GM12878 (cell line): ENCODE measurements around the gene IL27RA. TPM values are rescaled to one million over a fixed set of nuclear protein-coding genes. Genes with fewer than 3 reads are reported as not detected.

Source experiments
- CEBPB ChIP-seq, 2 experiments: fragments of 150-350 bp in 1 of 2; IDR thresholded peaks; 2 replicates each; pipeline ENCODE4 v1.6.1; 2012 to 2014; ENCODE audit warnings: low read depth in 2 of 2, low read length in 2 of 2, borderline replicate concordance in 1 of 2, inconsistent platforms in 1 of 2
- KDM1A ChIP-seq: fragments of 200-600 bp; sonication (generic); IDR thresholded peaks from 2 replicates; pipeline ENCODE4 v1.6.1; 2016; ENCODE audit warnings: borderline replicate concordance
- MEF2A ChIP-seq: IDR thresholded peaks from 2 replicates; pipeline ENCODE4 v1.6.1; 2011; ENCODE audit warnings: low read depth, mild to moderate bottlenecking, low read length, moderate library complexity; ENCODE audit not compliant: insufficient read depth
- NR2F1 ChIP-seq: fragments of 450-650 bp; conservative IDR thresholded peaks from 2 replicates; pipeline ENCODE4 v1.6.1; 2017; ENCODE audit warnings: mild to moderate bottlenecking
- PML ChIP-seq: IDR thresholded peaks from 2 replicates; pipeline ENCODE4 v1.6.1; 2012; ENCODE audit warnings: low read length, inconsistent platforms
- RBBP5 ChIP-seq: fragments of 200-600 bp; sonication (generic); conservative IDR thresholded peaks from 2 replicates; pipeline ENCODE4 v1.6.1; 2016
- RCOR1 ChIP-seq: conservative IDR thresholded peaks from 2 replicates; pipeline ENCODE4 v1.6.1; 2012; ENCODE audit warnings: low read depth, low read length, improper control_type of control experiment
- SP1 ChIP-seq: IDR thresholded peaks from one replicate; pipeline ENCODE4 v1.6.1; 2011; ENCODE audit warnings: low read depth, low read length
- TAF1 ChIP-seq: IDR thresholded peaks from 2 replicates; pipeline ENCODE4 v1.6.1; 2011; ENCODE audit warnings: mild to moderate bottlenecking, low read depth, low read length, borderline replicate concordance
- TCF7 ChIP-seq: IDR thresholded peaks from 2 replicates; pipeline ENCODE4 v1.6.1; 2014; ENCODE audit warnings: antibody characterized with exemption, borderline replicate concordance
- ZBTB4 ChIP-seq: fragments of 450-650 bp; formaldehyde crosslinking; IDR thresholded peaks from 2 replicates; pipeline ENCODE4 v1.4.0; 2022; ENCODE audit warnings: mild to moderate bottlenecking, moderate library complexity
- ZBTB40 ChIP-seq: fragments of 450-650 bp; IDR thresholded peaks from 2 replicates; pipeline ENCODE4 v1.6.1; 2016; ENCODE audit warnings: mild to moderate bottlenecking, moderate library complexity, borderline replicate concordance
- ZNF622 ChIP-seq: fragments of 450-650 bp; IDR thresholded peaks from 2 replicates; pipeline ENCODE4 v1.6.1; 2017; ENCODE audit warnings: mild to moderate bottlenecking, inconsistent platforms
- polyA plus RNA-seq, 11 experiments: library from polyadenylated mRNA; depleted of rRNA in 4 of 11; unstranded in 6 of 11; stranded (reverse) in 5 of 11; fragments of >200 nt; fragmentation: Nextera tagmentation in 4 of 11; fragmentation: Illumina TruSeq in 1 of 11; extraction: Ambion mirVana in 4 of 11; extraction: Trizol in 1 of 11; gene quantifications; 1 replicate in 1 of 11; 2 replicates in 10 of 11; pipeline versions ENCODE4 v1.2.1 to v1.2.3, GENCODE V29; 2011 to 2016; ENCODE audit warnings: inconsistent platforms in 2 of 11, missing spikeins in 2 of 11, low read depth in 1 of 11
- total RNA-seq, 4 experiments: library from RNA; depleted of rRNA in 3 of 4; stranded (reverse); fragments of >200 nt in 3 of 4; fragmentation: Illumina TruSeq in 1 of 4; extraction: Trizol in 1 of 4; gene quantifications; 2 replicates each; pipeline versions ENCODE4 v1.2.1 to v1.2.3, GENCODE V29; 2013 to 2021
- TF ChIP-seq, protein P1 (sequence below): IDR thresholded peaks from 2 replicates; pipeline ENCODE4 v1.6.1; 2012; ENCODE audit warnings: low read depth, low read length, improper control_type of control experiment
- TF ChIP-seq, protein P2 (sequence below): IDR thresholded peaks from 2 replicates; pipeline ENCODE4 v1.6.1; 2012; ENCODE audit warnings: improper control_type of control experiment, low read depth, low read length; ENCODE audit not compliant: insufficient replicate concordance

Gene IL27RA
- total and polyA plus RNA-seq, 10 of the 15 experiments (the other 5 are each of a cell fraction or from before 2014, with no cell fraction given): 8.4 to 63.5 (median 41.2) TPM

DNA sequence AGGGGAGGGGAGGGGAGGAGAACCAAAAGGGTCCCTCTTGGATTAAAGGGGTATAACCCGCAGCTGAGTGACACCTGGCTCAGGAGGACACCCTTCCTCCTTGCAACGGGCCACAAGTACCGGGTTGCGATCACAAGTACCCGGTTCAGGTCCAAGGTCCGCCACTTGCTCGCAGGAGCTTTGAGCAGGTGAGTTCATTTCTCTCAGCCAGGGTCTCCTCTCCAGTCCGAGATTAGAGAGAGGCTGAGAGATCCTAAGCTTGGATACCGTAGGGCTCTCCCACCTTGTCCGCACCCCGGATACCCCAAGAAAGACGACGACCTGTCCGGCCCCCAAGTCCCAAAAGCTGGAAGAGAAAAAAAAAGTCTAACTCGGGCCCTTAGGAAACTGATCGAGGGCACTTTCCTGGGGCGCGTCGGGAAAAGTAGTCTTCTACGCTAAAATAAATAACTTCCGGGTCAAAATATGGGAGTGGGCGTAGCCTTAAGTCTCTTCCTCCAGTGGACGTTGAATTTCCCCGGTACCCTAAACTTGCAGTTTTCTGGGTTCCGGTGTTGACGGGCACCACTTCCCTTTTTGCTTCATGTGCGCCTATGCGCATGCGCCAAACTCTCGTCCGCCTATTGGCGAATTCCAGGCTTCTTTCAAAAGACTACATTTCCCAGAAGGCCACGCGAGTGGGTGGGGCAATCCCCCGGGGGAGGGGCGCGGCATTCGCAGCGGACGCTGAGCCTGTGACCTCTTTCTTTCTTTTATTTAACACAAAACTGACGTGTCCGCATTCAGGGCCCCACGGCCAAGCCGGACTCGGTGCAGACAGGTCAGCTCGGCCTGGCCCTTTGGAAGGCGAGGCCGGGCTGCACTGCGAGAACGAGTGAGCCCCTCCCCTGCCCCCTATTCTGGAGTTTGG lies 49.6 kb downstream of the IL27RA start (continued):
- TF ChIP-seq ZBTB40 (peak; percentile 98), RCOR1 (no peak), KDM1A (no peak), NR2F1 (peak; percentile 89), MEF2A (0 out of 2 replicates have a peak, but pooled peaks have one; percentile 12), TAF1 (peak; percentile 81), RBBP5 (no peak), TCF7 (0 out of 2 replicates have a peak, but pooled peaks have one; percentile 21), SP1 (peak; percentile 75), ZNF622 (no peak), ZBTB4 (CRISPR knock-in tag) (no peak), CEBPB (IDR thresholded peaks at IDR 0.05; ENCODE audit: borderline replicate concordance in 1 of 2, low read depth in 2 of 2, low read length in 2 of 2) (0 out of 4 replicates have a peak, but pooled peaks of 1 of the 2 experiments have one; percentile 7), PML (peak; percentile 88; the same call in 1 of the 2 replicates)
- TF ChIP-seq, protein P1, sequence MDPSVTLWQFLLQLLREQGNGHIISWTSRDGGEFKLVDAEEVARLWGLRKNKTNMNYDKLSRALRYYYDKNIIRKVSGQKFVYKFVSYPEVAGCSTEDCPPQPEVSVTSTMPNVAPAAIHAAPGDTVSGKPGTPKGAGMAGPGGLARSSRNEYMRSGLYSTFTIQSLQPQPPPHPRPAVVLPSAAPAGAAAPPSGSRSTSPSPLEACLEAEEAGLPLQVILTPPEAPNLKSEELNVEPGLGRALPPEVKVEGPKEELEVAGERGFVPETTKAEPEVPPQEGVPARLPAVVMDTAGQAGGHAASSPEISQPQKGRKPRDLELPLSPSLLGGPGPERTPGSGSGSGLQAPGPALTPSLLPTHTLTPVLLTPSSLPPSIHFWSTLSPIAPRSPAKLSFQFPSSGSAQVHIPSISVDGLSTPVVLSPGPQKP: 0 out of 2 replicates have a peak, but pooled peaks have one; percentile 45
- TF ChIP-seq, protein P2, sequence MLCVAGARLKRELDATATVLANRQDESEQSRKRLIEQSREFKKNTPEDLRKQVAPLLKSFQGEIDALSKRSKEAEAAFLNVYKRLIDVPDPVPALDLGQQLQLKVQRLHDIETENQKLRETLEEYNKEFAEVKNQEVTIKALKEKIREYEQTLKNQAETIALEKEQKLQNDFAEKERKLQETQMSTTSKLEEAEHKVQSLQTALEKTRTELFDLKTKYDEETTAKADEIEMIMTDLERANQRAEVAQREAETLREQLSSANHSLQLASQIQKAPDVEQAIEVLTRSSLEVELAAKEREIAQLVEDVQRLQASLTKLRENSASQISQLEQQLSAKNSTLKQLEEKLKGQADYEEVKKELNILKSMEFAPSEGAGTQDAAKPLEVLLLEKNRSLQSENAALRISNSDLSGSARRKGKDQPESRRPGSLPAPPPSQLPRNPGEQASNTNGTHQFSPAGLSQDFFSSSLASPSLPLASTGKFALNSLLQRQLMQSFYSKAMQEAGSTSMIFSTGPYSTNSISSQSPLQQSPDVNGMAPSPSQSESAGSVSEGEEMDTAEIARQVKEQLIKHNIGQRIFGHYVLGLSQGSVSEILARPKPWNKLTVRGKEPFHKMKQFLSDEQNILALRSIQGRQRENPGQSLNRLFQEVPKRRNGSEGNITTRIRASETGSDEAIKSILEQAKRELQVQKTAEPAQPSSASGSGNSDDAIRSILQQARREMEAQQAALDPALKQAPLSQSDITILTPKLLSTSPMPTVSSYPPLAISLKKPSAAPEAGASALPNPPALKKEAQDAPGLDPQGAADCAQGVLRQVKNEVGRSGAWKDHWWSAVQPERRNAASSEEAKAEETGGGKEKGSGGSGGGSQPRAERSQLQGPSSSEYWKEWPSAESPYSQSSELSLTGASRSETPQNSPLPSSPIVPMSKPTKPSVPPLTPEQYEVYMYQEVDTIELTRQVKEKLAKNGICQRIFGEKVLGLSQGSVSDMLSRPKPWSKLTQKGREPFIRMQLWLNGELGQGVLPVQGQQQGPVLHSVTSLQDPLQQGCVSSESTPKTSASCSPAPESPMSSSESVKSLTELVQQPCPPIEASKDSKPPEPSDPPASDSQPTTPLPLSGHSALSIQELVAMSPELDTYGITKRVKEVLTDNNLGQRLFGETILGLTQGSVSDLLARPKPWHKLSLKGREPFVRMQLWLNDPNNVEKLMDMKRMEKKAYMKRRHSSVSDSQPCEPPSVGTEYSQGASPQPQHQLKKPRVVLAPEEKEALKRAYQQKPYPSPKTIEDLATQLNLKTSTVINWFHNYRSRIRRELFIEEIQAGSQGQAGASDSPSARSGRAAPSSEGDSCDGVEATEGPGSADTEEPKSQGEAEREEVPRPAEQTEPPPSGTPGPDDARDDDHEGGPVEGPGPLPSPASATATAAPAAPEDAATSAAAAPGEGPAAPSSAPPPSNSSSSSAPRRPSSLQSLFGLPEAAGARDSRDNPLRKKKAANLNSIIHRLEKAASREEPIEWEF: no peak
